Sigmoid colon (tissue), 7 donors: ENCODE measurements around the gene NFKB1. TPM values are rescaled to one million over a fixed set of nuclear protein-coding genes. Genes with fewer than 3 reads are reported as not detected.

Experiments
- DNase-seq: peaks from one replicate; pipeline ENCODE4 v3.0.0-alpha.2; 2019
- H3K27ac ChIP-seq, 4 donors: fragments of 200-600 bp; sonication (generic); one replicate each; pipeline ENCODE4 v1.5.1; 2016 to 2019; ENCODE audit warnings: mild to moderate bottlenecking in 1 of 4
- H3K27me3 ChIP-seq, 3 donors: fragments of 200-600 bp; sonication (generic); one replicate each; pipeline ENCODE4 v1.5.1; 2019; ENCODE audit warnings: mild to moderate bottlenecking in 1 of 3
- H3K36me3 ChIP-seq, 4 donors: fragments of 200-600 bp; sonication (generic); one replicate each; pipeline ENCODE4 v1.5.1; 2016 to 2019
- H3K4me1 ChIP-seq, 4 donors: fragments of 200-600 bp; sonication (generic); one replicate each; pipeline ENCODE4 v1.5.1; 2017 to 2019
- H3K4me3 ChIP-seq, 4 donors: fragments of 200-600 bp; sonication (generic); one replicate each; pipeline ENCODE4 v1.5.1; 2017 to 2019; ENCODE audit warnings: mild to moderate bottlenecking in 2 of 4, moderate library complexity in 1 of 4
- H3K9me3 ChIP-seq, 4 donors: fragments of 200-600 bp in 3 of 4; sonication (generic) in 3 of 4; one replicate each; pipeline versions ENCODE4 v1.5.1 to v1.6.1; 2013 to 2019
- EP300 ChIP-seq, 4 donors: sonication (generic); formaldehyde crosslinking; IDR thresholded peaks; one replicate each; pipeline ENCODE4 v1.6.1; 2017; ENCODE audit warnings: antibody characterized with exemption in 4 of 4
- POLR2A ChIP-seq, 2 donors: fragments of 450-650 bp; IDR thresholded peaks; one replicate each; pipeline ENCODE4 v1.6.1; 2016; ENCODE audit warnings: antibody characterized with exemption in 2 of 2, mild to moderate bottlenecking in 2 of 2, moderate library complexity in 2 of 2
- POLR2AphosphoS5 ChIP-seq, 4 donors: sonication (generic); formaldehyde crosslinking; IDR thresholded peaks; one replicate each; pipeline ENCODE4 v1.6.1; 2017; ENCODE audit warnings: antibody characterized with exemption in 4 of 4
- WGBS, 2 donors: extraction: QIAGEN DNeasy Blood & Tissue Kit; methylation state at CpG; one replicate each; pipeline ENCODE4 v1.1.7; 2013; 5-methylcytosine and 5-hydroxymethylcytosine counted together
- intact Hi-C: fragments of 100-400 bp; cut with DNase I; formaldehyde crosslinking; loops from one replicate; pipeline ENCODE4 v1.15.1; 2023
- polyA plus RNA-seq, 3 donors: library from polyadenylated mRNA; stranded (reverse); fragments of 200-250 nt; gene quantifications; one replicate each; pipeline ENCODE4 v1.2.3, GENCODE V29; 2013
- total RNA-seq, 4 donors: library from RNA; depleted of rRNA; stranded (reverse); fragments of >200 nt; gene quantifications; one replicate each; pipeline ENCODE4 v1.1.0, GENCODE V29; 2016
- TF ChIP-seq, protein P1 (sequence below), 4 experiments: fragments of 450-650 bp in 3 of 4; fragments of 200-600 bp in 1 of 4; IDR thresholded peaks; one replicate each; pipeline ENCODE4 v1.5.1; 2016 to 2019; ENCODE audit warnings: antibody characterized with exemption in 4 of 4, mild to moderate bottlenecking in 3 of 4, moderate library complexity in 2 of 4
- donor health status: healthy with polysubstance abuse.
- donor health status: Bipolar disorder and iron deficiency.
- donor health status: healthy.

The NFKB1 gene
- total and polyA plus RNA-seq, 7 donors, result 19.2 to 29.8 (median 27.0) TPM

DNA sequence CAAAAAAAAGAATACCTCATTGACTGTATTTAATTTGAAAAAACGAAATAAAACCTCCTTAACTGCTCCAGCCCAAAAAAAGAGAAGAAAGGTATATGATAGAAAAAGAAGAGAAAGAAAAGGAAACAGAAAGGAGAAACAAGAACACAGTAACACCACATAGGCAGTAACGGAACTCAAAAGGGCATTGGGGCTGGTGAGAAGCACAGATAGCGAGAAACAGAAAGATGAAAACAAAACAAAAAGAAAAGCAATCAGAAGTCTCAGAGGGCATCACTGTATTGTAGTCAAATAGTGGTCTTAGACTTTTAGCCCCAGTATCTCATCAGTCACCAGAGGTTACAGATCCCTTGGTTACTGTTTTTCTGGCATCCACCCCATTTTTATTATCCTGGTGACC, 88.6 kb downstream of the NFKB1 start:
- WGBS, 2 donors, result 59 to 86% methylated on average over 3 of the region's 3 CpGs
- H3K4me3 ChIP-seq, result no peak overlapping the region
- H3K36me3 ChIP-seq, result peaks cover 0 to 57% (median 8%) of the 10 kb centered on the region in 4 donors
- no peaks in the 10 kb centered on the region for H3K27me3 ChIP-seq
- H3K9me3 ChIP-seq, result no peaks in the 10 kb centered on the region
- no peak for DNase-seq
- no peak for TF ChIP-seq POLR2A (IDR thresholded peaks at IDR 0.05)
- TF ChIP-seq POLR2AphosphoS5 (IDR thresholded peaks at IDR 0.05), result no peak
- TF ChIP-seq EP300 (IDR thresholded peaks at IDR 0.05), result no peak
- TF ChIP-seq, protein P1, sequence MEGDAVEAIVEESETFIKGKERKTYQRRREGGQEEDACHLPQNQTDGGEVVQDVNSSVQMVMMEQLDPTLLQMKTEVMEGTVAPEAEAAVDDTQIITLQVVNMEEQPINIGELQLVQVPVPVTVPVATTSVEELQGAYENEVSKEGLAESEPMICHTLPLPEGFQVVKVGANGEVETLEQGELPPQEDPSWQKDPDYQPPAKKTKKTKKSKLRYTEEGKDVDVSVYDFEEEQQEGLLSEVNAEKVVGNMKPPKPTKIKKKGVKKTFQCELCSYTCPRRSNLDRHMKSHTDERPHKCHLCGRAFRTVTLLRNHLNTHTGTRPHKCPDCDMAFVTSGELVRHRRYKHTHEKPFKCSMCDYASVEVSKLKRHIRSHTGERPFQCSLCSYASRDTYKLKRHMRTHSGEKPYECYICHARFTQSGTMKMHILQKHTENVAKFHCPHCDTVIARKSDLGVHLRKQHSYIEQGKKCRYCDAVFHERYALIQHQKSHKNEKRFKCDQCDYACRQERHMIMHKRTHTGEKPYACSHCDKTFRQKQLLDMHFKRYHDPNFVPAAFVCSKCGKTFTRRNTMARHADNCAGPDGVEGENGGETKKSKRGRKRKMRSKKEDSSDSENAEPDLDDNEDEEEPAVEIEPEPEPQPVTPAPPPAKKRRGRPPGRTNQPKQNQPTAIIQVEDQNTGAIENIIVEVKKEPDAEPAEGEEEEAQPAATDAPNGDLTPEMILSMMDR (IDR thresholded peaks at IDR 0.05), result no peak
- no peaks in the 10 kb centered on the region for H3K4me1 ChIP-seq
- no peak overlapping the region for H3K27ac ChIP-seq
- intact Hi-C loops, result loop anchor here (10.0 kb wide), 1 partner anchor 155 kb away; no protein-coding TSS in a partner anchor

DNA sequence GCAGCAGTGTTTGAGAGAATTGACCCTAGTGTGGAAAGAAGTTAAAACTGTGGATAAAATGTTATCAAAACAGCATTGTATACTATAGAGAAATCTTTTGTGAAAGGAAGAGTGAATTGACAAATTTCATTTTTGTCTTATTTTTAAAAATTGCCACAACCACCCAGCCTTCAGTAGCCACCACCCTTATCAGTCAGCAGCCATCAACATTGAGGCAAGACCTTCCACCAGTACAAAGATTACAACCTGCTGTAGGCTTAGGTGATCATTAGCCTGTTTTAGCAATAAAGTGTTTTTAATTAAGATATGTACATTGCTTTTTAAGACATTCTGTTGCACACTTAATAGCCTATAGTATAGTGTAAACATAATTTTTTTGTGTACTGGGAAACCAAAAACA, 91.1 kb downstream of the NFKB1 start:
- DNase-seq, result no peak
- no peak for TF ChIP-seq POLR2AphosphoS5 (IDR thresholded peaks at IDR 0.05)
- TF ChIP-seq, protein P1 (IDR thresholded peaks at IDR 0.05), result no peak
- Histone ChIP-seq H3K27ac (no peak overlapping the region), H3K36me3 (peaks cover 0 to 61% (median 12%) of the 10 kb centered on the region in 4 donors), H3K9me3 (no peaks in the 10 kb centered on the region), H3K27me3 (no peaks in the 10 kb centered on the region), H3K4me3 (no peak overlapping the region), H3K4me1 (no peaks in the 10 kb centered on the region)
- intact Hi-C loops, result loop anchor here (10.0 kb wide), 1 partner anchor 157 kb away; no protein-coding TSS in a partner anchor

DNA sequence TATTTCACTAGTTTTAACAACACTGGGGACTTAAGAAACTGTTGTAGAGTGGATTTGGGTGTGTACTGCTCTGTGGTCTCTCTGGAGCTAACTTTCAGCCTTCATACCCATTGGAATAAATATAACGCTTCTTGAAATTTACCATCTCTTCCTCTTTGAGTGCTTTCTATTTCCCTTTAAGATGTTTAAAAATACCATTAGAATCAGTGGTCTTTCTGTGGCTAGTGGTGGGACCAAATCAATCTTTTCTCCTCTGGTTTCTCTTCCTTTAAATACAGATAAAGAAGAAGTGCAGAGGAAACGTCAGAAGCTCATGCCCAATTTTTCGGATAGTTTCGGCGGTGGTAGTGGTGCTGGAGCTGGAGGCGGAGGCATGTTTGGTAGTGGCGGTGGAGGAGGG, 92.0 kb downstream of the NFKB1 start:
- intact Hi-C loops, result loop anchor here (10.0 kb wide), 1 partner anchor 158 kb away; no protein-coding TSS in a partner anchor
- H3K36me3 ChIP-seq, result peaks cover 0 to 61% (median 14%) of the 10 kb centered on the region in 4 donors
- 90 to 94% methylated on average over 7 of the region's 7 CpGs for WGBS, 2 donors
- no peak overlapping the region for H3K4me3 ChIP-seq
- no peaks in the 10 kb centered on the region for H3K9me3 ChIP-seq
- H3K27ac ChIP-seq, result no peak overlapping the region
- DNase-seq, result no peak
- H3K4me1 ChIP-seq, result peaks cover 0 to 9% (median 4%) of the 10 kb centered on the region in 4 donors
- no peaks in the 10 kb centered on the region for H3K27me3 ChIP-seq
- no peak for TF ChIP-seq POLR2A (IDR thresholded peaks at IDR 0.05)
- TF ChIP-seq POLR2AphosphoS5 (IDR thresholded peaks at IDR 0.05), result no peak
- TF ChIP-seq, protein P1 (IDR thresholded peaks at IDR 0.05), result no peak
- TF ChIP-seq EP300 (IDR thresholded peaks at IDR 0.05), result no peak

DNA sequence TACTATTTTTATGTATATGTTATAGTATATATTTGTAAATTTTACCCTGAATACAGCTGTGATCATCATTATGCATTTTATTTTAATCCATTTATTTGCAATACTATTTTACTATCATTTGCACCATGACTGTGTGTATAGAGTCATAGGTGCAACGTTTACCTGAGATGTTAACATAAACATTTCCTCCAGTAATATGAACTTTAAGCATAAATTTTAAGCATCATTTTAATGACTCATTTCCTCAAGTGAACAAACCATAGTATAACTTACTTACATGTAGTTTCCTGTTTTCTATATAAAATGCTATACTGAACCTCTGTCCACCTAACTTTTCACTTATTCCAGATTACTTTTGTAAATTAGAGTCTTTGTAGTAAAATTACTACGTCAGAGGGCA, 92.8 kb downstream of the NFKB1 start:
- 53 to 70% methylated on average over 2 of the region's 2 CpGs for WGBS, 2 donors

More for the DNA sequence above, 92.8 kb downstream of the NFKB1 start:
- Histone ChIP-seq H3K27ac (no peak overlapping the region), H3K4me1 (peaks cover 0 to 16% (median 7%) of the 10 kb centered on the region in 4 donors), H3K4me3 (no peak overlapping the region), H3K36me3 (peaks cover 0 to 68% (median 12%) of the 10 kb centered on the region in 4 donors), H3K9me3 (no peaks in the 10 kb centered on the region), H3K27me3 (no peaks in the 10 kb centered on the region)
- TF ChIP-seq EP300 (IDR thresholded peaks at IDR 0.05) (no peak), POLR2A (IDR thresholded peaks at IDR 0.05) (no peak), POLR2AphosphoS5 (IDR thresholded peaks at IDR 0.05) (no peak)
- TF ChIP-seq, protein P1 (IDR thresholded peaks at IDR 0.05), result no peak
- DNase-seq, result no peak
- intact Hi-C loops, result loop anchor here (10.0 kb wide), 1 partner anchor 159 kb away; no protein-coding TSS in a partner anchor
